K562 treated with DMSO at 1 percent for 48 hours (cell line): ENCODE measurements around the gene CLVS2. TPM values are rescaled to one million over a fixed set of nuclear protein-coding genes. Genes with fewer than 3 reads are reported as not detected.

Experiments
- total RNA-seq: library from RNA; unstranded; fragments of 300-600 nt; gene quantifications from 2 replicates; pipeline ENCODE4 v1.2.3, GENCODE V29; 2022; ENCODE audit warnings: low replicate concordance; ENCODE audit errors: extremely low read depth

Gene CLVS2, protein sequence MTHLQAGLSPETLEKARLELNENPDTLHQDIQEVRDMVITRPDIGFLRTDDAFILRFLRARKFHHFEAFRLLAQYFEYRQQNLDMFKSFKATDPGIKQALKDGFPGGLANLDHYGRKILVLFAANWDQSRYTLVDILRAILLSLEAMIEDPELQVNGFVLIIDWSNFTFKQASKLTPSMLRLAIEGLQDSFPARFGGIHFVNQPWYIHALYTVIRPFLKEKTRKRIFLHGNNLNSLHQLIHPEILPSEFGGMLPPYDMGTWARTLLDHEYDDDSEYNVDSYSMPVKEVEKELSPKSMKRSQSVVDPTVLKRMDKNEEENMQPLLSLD
- total RNA-seq = not detected in 2 replicates

DNA sequence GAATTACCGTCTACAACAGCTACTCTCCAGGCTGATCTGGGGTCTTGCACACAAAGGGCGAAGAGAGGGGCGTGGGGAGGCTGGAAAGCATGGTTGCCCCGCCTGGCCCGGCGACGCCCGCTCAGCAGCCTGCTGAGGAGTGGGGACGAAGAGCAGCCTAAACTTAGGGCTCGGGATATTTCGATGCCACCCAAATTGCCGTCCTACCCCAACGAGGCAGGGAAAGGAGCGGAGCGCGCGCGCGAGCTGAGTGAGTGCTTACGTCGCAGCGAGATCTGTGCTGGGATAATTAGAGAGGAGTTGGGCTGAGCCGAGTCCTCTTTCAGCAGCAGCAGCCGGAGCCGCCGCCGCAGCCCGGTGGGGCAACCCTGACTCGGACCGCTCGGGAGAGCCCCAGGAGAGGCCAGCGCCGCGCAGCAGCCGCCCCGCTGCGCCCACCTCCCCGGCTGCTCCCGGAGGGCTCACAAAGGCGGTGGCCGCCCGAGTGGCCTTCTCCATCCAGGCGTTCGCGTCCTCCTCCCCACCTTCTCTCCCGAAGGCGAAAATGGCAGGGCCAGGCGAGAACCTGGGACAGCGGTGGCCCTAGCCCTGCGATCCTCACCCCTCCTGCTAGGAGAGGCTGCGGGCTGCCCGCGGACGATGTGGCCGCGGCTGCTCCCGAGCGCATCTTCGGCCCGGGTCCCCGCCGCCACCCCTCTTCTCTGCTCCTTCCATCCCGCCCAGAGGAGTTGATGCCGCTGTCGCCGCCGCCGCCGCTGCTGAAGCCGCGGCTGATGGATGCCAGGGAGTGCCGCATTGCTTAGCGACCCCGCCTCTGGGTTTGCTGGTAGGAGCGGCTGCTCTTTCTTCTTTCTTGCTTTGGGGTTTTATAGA, at the start of gene CLVS2:
Gene CLVS2, plus strand, starts transcription at position 315 of the 873 bp plus-strand sequence. CDS start 1,543 bp downstream, outside the sequence.

Other genes starting within 250 kb of the CLVS2 start
- not detected in 2 replicates for gene FABP7, start 216.5 kb upstream of the CLVS2 start, total RNA-seq
- not detected in 2 replicates for gene SMPDL3A, start 207.0 kb upstream of the CLVS2 start, total RNA-seq